Measurements from ENCODE around the gene FAM210A.
"Not testable (repeated sequence)": the region's sequence is repeated elsewhere in the genome, so short reads cannot be mapped to it uniquely, and the experiment has no call there.

Gene FAM210A

GRCh38 chr18:13756261-13756660 lies 29.9 kb upstream of the FAM210A start:
- TF ChIP-seq CTCF (IDR thresholded peaks at IDR 0.05; ENCODE audit: low read depth, low read length): no peak
- no peak for DNase-seq (ENCODE audit: extremely low read depth, low read depth)

- not testable (repeated sequence) for DNase-seq (ENCODE audit: extremely low read depth, low read depth)
Measured at GRCh38 chr18:13751599-13751998, 25.2 kb upstream of the FAM210A start.

GRCh38 chr18:13746633-13747032 lies 20.3 kb upstream of the FAM210A start:
- TF ChIP-seq CTCF (IDR thresholded peaks at IDR 0.05; ENCODE audit: low read depth, low read length): no peak

DNA sequence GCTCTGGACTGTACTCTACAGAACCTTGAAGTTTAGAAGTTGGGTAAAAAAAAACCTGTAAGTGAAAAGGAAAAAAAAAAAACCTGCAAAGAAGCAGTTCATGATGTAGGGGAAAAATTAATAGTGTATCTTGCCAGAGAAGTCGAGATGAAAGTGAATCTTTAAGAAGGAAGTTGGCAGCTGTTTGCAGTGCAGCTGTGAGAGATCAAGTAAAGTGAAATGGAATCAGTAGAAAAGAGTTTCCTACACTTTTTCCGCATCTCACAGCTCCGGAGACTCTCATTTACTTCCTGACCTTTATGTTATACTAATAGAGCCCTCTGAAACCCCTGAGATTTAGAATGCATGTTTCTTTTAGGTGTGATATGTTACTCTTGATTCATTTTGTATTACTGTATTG lies 19.3 kb upstream of the FAM210A start:
- no peak for TF ChIP-seq CTCF (IDR thresholded peaks at IDR 0.05; ENCODE audit: low read depth, low read length)
- DNase-seq (ENCODE audit: extremely low read depth, low read depth): no peak

More at GRCh38 chr18:13746633-13747032, 20.3 kb upstream of the FAM210A start:
- no peak for DNase-seq (ENCODE audit: extremely low read depth, low read depth)

DNA sequence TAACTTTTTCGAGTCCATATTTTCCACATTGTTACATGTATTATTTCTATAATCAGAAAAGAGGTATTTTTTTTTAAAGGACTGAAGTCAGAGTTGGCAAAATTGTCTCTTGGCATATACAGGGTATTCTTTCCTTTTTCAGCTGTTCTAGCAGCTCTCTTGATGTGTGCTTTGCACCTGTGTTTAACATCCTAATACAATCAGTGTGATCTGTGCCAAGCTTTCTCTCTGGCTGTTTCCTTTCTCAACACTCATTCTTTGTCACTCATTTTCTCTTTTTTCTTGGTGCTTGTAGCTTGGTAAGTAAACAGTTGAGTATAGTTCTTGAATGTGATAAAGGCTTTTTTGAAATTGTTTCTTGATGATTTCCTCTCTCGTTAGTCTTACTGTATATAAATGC lies 9.3 kb upstream of the FAM210A start:
- TF ChIP-seq CTCF (IDR thresholded peaks at IDR 0.05; ENCODE audit: low read depth, low read length): no peak
- DNase-seq (ENCODE audit: extremely low read depth, low read depth): no peak

DNA sequence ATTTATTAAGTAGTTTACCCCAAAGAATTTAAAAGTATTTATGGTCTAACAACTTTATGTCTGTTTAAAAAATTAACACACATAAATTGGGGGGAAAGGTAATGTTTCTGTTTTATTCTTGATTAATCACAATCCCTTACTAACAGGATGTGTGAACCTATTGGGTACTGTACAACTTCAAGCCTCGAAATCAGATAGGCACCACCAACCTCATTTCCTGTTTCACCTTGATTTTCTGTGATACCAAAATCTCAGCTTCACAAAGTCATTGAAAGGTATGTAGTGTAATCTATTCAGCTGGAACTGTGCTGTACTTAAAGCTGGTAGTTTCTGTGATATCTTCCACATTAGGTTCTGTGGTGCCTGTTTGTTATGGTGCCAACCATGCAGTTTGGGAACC lies 4.1 kb upstream of the FAM210A start:
- no peak for TF ChIP-seq CTCF (IDR thresholded peaks at IDR 0.05; ENCODE audit: low read depth, low read length)
- no peak for DNase-seq (ENCODE audit: extremely low read depth, low read depth)

- TF ChIP-seq CTCF (IDR thresholded peaks at IDR 0.05; ENCODE audit: low read depth, low read length): no peak
- DNase-seq (ENCODE audit: extremely low read depth, low read depth): no peak
Measured at GRCh38 chr18:13726972-13727331, 594 bp upstream of the FAM210A start.

DNA sequence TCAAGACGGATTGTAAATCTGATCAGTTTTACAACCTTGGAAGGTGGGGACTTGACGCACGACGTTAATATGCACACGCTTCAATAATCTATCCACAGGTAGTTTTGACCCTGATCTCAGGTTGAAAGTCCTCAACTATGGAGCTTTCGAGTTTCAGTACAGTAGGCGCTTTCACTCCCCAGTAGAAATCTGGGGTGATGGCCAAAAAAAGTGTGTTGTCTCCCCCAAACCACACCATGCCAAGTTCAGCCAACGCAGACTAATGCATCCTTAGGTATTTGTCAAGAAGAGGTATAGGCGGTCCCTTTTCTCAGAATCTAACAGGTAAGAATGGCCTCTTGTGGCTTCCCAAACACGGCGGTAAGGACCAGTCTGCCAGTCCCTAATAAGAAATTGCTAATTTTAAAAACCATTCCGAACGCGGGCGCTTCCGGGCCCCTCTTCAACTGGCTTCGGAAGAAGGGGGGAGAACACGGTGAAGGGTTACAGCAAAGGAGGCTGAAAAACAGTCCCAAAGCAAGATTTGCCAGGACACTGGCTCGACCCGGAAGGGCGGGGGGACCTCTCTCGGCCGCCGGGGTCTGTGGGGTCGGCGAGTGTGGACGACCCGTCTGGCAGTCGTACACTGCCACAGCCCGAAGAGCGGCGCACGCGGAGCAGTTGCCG lies 659 bp downstream of the FAM210A start:
- no peak for TF ChIP-seq CTCF (IDR thresholded peaks at IDR 0.05; ENCODE audit: low read depth, low read length)
- no peak for DNase-seq (ENCODE audit: extremely low read depth, low read depth)

Data from AG09319 (cell line).